Endothelial cell of umbilical vein (primary cell): ENCODE measurements around the gene CFAP70.

Source experiments
- CTCF ChIP-seq, 2 donors: IDR thresholded peaks; 1 replicate in 1 of 2; 2 replicates in 1 of 2; pipeline ENCODE4 v1.5.1; 2011; ENCODE audit warnings: low read length in 2 of 2, mild to moderate bottlenecking in 2 of 2, moderate library complexity in 2 of 2, control low read depth in 1 of 2, inconsistent platforms in 1 of 2, low read depth in 1 of 2; ENCODE audit not compliant: insufficient read depth in 1 of 2; ENCODE audit errors: extremely low read depth in 1 of 2
- EZH2 ChIP-seq: IDR thresholded peaks from 2 replicates; pipeline ENCODE4 v1.6.1; 2012; ENCODE audit warnings: borderline replicate concordance, low read depth, mild to moderate bottlenecking, moderate library complexity, low read length, inconsistent platforms; ENCODE audit not compliant: severe bottlenecking
- FOS ChIP-seq: IDR thresholded peaks from 2 replicates; pipeline ENCODE4 v1.6.1; 2011; ENCODE audit warnings: mild to moderate bottlenecking, low read length, moderate library complexity, borderline replicate concordance; ENCODE audit not compliant: insufficient read depth
- POLR2A ChIP-seq: IDR thresholded peaks from 2 replicates; pipeline ENCODE4 v1.6.1; 2012; ENCODE audit warnings: low read depth, mild to moderate bottlenecking, control low read depth, low read length
- POLR2AphosphoS5 ChIP-seq: IDR thresholded peaks from 2 replicates; pipeline ENCODE4 v1.6.1; 2012; ENCODE audit warnings: low read depth, mild to moderate bottlenecking, control low read depth, low read length, moderate library complexity; ENCODE audit not compliant: insufficient read depth

- TF ChIP-seq POLR2A (no peak), CTCF (IDR thresholded peaks at IDR 0.05; ENCODE audit: extremely low read depth in 1 of 2, insufficient read depth in 1 of 2, low read depth in 1 of 2, low read length in 2 of 2) (no peak), EZH2 (no peak), POLR2AphosphoS5 (no peak), FOS (no peak)
Measured at GRCh38 chr10:73206385-73206784, 152.3 kb downstream of the CFAP70 start.
